ENCODE measurements around the gene AP1B1.
"Not testable (repeated sequence)": the region's sequence is repeated elsewhere in the genome, so short reads cannot be mapped to it uniquely, and the experiment has no call there.

AP1B1 gene

DNA sequence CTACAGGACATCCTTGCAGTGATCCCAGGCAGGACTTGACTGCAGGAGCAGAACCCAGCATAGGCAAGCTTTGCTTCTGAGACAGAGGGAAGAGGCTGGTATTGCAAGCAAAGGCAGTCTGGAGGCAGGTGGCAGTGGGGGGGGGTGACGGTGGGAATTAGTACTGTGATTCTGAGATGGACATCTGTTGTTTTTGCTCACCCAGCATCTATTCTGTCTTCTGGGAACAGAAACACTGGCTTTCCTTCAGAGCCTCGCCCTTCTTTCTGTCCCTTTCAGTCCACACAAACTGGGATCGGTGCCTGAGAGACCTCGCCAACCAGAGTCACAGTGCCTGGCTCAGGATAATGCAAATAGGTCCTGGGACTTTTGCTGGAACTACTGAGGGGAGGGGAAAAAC lies 41.7 kb downstream of the AP1B1 start:
- DNase-seq: peak; percentile 94

DNA sequence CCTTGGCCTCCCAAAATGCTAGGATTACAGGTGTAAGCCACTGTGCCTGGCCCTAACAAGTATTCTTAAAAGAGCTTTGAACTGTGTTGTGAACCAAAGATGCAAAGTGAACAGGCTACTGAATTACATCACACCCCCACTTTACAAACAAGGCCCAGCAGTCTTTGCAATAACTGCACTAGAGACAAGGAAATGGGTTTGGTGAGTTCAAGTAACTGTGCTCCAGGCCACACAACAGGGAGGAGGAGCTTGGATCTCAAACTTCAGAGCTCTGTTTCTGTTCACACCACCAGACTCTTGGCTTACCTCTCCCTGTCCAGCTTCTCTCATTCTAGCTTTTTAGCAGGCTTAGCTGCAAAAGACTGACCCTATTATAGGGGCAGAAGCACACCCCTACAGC lies 42.4 kb downstream of the AP1B1 start:
- DNase-seq: peak; percentile 59

DNA sequence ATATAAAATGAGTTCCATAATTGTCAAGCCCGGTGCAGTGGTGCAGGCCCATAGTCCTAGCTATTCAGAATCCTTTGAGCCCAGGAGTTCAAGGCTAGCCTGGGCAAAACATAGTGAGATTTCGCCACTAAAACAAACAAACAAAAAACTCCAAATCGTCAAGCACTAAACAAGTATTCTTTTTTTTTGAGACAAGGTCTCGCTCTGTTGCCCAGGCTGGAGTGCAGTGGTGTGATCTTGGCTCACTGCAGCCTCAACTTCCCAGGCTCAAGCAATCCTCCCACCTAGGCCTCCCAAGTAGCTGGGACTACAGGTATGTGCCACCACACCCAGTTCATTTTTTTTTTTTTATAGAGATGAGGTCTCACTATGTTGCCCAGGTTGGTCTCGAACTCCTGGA lies 43.5 kb downstream of the AP1B1 start:
- not testable (repeated sequence) for DNase-seq

DNA sequence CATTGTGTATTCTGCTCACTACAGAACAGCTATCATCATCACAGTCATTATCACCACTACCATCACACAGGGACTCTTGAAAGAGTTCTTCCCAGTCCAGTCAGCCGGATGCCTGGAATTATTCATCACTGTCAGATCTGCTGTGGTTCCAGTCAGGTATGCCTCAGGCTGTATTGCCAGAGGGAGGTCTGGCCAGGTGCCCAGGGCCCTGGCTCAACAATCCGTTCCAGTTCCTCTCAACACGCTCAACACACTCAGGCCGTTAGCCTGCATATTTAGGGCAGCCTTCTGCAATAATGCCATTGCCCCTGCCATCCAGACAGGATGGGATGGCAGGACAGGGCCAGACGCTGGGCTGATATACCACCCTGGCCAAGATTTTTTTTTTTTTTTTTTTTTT lies 44.2 kb downstream of the AP1B1 start:
- DNase-seq: no peak

GRCh38 chr22:29343313-29343805 lies 45.0 kb downstream of the AP1B1 start:
- DNase-seq: peak; percentile 90

- DNase-seq: peak; percentile 14
Observed at GRCh38 chr22:29342577-29343312, 45.6 kb downstream of the AP1B1 start.

GRCh38 chr22:29342177-29342576 lies 46.2 kb downstream of the AP1B1 start:
- DNase-seq: no peak

DNA sequence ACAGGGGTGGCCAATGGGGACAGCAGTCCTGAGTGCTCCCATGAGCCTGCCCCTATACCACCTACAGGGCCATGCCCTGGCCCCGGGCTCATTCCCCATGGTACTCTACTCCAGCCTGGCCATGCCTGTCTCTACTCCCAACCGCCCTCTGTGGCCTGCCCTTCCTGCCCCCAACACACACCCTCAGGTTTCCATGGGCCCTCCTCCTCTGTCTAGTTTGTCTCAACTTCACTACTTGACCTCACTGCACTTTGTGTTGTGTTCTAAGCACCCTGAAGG lies 46.6 kb downstream of the AP1B1 start:
- no peak for DNase-seq

- no peak for DNase-seq
Observed at GRCh38 chr22:29341056-29341848, 47.1 kb downstream of the AP1B1 start.

DNA sequence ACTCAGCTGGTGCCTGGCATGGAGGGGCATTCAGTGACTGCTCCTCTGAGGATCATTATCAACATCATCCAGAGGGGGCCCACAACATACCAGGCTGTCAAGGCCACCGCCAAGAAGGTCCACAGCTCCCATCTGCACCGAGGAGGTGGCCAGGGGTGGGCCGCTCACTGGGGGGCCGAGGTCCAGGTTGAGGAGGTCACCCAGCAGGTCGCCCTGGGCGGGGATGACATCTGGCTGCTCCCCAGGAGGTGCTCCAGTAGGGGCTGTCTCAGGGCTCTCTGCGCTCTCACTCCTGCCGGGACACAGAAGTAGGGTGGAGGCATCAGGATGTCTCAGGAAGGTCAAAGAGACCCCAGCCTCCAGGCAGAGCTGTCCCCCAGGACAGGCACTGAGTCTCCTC lies 47.8 kb downstream of the AP1B1 start:
- no peak for DNase-seq

- DNase-seq: no peak
Observed at GRCh38 chr22:29339381-29340235, 48.8 kb downstream of the AP1B1 start.

DNA sequence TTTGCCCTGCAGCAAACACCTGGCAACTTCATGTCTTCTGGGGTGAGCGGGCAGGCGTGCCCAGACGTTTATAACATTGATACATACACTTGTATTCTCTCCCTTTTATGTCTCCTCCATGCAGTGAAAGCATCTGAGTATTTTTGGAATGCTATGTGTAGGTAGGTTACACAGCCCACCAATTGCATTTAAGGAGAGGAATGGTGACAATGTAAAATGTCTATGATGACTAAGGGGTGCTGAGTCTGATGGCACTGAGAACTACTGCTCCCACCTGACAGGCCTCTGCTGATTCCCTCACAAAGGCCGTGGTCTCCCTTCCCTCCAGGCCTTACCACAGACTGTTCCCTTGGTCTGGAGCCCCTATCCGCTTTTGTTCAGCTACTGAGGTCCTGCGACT lies 50.0 kb downstream of the AP1B1 start:
- DNase-seq: no peak

DNA sequence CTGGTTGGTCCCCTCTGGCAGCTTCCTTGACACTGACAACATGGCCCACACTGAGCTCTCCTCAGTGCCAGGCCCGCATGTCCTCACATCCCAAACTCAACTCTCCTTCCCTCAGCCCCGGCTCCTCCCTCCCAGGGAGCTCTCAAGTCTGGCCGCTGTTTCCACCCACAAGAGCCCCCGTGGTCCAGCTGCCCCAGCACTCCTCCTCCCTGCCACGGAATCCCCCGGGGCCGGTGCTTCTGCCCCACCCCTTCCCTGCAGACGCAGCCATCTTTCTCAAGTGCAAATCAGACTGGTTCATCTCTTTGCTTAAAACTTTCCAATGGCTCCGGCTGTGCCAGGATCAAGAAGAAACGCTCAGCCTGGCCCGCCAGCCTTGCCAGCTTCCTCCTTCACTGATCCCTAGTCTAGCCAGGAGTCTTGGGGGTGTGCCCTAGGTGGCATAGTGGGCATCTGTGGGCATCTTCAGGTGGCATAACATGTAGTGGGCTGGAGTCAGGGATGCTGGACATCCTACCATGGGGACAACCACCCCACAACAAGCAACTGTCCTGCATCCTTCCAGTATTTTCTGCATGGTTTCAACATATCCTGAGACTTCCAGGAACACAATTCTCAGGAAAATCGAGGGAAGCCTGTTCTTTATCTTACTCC lies 50.6 kb downstream of the AP1B1 start:
- DNase-seq: no peak

DNA sequence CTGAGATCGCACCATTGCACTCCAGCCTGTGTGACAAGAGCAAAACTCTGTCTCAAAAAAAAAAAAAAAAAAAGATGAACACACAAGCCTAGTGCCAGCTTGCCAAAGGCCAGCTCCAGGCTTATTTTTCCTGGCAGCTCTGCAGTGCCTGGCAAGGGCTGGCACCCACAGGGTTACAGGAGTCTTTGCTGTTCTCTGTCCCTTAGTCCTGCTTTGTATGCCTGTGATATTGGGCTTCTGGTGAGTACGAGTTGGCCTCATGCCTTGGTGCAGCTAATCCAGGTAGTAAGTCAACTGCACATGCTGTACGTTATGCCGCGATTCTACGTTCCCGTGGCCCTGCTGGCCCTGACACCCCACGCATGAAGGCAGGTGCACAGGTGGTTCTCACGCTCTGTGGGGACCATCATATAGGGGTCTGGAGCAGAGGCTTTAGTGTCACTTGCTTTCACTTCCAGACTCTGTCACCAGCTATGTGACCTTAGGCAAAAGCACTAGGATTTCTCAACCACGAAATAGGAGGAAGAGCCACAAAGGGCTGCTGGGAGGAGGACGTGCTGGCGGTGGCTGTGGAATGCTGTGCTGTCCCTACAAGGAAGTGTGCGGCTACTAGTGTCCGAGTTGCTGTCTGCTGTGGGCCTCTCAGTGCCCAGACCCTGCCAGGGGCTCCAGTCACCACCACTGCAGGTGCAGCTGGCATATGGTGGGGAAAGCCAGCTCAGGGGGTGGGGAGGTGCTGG lies 51.4 kb downstream of the AP1B1 start:
- DNase-seq: no peak

DNA sequence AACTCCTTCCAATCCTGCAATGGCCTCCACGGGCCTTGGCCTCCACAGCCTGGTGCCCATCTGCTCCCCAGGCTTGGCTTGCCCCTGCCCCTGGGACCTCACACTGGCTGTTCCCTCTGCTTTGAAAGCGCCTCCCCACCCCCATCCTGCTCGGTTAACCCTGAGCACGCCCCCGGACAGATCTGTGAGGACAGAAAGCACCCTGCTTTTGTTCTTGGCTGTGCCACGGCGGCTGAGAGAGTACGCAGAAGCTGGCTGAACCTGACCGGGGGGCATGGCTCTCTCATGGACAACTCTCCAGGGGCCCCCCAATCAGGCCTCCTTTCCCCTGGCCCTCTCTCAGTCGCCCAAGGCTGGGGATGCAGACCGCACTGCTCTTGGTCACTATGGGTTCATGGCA lies 52.7 kb downstream of the AP1B1 start:
- no peak for DNase-seq

GRCh38 chr22:29334696-29335344 lies 53.5 kb downstream of the AP1B1 start:
- DNase-seq: no peak

DNA sequence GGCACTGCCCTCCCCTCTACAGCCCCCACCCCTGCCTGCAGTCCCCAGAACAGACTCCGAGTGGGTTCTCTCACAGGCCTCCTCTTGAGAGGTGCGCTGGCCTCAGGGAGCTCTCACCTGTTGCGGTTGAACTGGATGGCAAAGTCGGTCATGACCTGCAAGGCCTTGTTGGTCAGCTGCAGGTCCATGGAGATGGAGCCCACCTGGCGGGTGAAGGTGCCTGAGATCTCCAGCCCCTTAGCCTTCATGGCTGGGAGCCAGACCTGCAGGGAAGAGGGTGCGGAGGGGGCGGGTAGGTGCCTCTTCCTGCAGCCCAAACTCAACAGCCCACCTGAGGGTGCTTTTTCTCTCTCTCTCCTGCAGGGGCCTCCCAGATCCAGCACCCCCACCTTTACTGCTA lies 54.2 kb downstream of the AP1B1 start:
- DNase-seq: no peak

GRCh38 chr22:29332886-29333496 lies 55.4 kb downstream of the AP1B1 start:
- DNase-seq: peak; percentile 66

DNA sequence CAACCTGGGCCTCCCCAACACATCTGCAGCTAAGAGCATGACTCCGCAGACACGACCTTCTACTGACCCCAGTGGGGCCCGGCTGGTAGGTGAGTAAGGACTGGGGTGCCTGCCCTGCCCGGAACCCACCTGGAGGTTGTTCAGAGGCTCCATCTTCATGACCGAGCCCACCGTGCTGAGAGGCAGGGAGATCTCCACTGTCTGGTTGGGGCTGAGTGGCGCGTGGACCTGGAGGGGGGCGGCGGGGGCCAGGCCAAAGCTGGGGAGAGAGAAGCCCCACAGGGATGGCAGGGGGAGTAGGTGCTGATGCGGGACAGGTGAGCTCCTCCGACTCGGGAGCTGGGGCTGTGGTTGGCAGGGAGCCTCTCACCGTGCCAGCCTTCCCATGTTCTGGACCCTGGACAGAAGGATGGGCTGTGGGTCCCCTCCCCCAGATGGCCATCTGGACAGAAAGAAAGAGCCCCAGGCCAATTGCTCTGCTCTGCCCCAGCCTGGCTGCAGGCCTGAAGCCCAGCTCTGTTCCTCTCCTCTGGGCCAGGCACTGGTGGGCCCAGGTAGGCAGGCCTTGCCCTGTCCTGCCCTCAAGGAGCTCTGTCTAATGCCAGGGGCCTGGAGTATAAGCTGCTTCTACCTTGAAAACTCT lies 56.6 kb downstream of the AP1B1 start:
- DNase-seq: no peak

- DNase-seq: no peak
Observed at GRCh38 chr22:29331213-29331612, 57.2 kb downstream of the AP1B1 start.

GRCh38 chr22:29330753-29331152 lies 57.6 kb downstream of the AP1B1 start:
- DNase-seq: no peak

Data from NCI-H82 (cell line).